ENCODE results near the gene SPZ1.
"Not testable (repeated sequence)": the region's sequence is repeated elsewhere in the genome, so short reads cannot be mapped to it uniquely, and the experiment has no call there.

SPZ1 gene

DNA sequence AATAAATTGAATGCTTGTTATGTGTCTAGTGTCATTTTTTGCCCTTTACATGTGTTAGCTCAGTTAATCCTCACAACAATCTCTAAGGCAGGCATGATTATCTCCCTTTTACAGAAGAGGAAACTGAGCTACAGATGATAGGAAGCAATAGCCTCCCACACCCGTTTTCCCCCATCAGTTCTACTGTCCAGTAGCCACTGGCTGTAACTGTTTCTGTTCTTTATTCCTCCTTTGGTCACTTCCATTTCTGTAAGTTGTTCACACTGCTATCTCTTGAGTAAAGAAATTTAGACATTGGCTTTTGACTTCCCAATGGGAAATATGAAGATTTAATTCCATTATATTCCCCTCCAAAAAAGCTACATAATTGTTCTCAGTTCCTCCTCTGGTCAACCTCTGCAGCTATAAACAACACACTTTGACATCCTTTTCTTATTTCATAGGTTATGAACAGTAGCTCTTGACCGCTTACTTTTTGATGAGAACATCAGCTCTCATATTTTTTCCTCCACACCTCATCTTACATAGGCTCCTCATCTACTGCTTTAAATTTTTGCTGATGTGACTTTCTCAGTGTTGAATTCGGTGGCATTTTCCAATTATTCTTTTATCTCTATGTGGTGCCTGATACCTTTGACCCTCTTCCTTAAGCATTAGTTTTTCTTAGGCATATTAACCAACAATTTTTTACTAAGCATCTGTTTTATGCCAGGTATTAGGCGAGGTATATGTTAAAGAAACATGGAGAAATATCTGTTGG is 21.4 kb downstream of the SPZ1 start:
- no peak for DNase-seq

DNA sequence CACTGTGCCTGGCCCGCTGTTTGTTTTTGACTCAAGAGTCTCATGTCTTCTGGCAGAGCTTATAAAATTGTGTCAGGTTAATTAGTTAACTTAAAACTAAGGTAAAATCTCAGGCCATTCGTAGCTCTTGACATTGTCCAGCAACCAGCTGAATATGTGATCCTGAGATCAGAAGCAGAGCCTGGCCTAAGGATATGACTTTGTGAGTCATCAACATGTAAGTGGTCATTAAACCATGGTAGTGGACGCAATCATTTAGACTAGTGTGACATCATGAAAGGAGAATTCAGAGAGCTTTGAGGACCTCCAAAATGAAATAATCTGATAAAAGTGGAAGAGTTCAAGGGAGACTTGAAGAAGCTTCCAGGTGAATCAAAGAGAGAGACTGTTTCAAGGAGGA is 23.3 kb downstream of the SPZ1 start:
- no peak for DNase-seq

DNA sequence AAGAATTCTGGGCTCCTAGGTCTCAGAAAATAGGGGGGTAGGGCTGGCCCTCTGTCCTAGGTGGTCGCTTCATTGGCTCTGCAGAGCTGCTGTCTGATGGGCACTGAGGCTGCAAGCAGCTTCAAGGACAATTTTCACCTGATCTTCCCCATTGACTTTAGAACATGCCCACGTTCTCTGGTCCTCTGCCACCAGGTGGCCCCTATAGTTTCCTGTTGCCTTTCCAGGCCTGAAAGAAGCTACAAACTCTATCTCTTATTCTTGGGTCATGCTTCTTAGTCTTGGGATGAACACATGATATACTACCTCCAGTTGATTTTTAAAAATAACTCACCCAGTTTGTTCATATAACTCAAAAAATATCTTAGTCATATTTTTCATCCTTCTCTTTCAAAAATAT is 26.3 kb downstream of the SPZ1 start:
- peak; percentile 18 for DNase-seq

DNA sequence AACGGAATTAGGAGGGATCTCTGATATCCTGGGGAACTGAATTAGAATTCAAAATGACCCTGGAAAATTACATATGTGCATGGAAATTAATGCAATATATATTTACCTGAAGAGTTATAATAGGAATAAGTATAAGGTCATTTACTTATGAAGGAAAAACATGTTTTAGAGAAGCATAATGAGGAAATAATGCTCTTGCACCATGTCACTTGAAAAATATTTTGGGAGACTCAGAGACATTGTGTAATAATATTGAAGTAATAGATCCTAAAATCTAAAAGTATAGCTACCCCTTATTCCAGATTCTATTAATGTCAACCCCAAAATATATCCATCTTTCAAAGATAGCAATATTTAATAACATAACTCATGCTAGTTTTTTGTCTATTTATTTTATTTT is 28.4 kb downstream of the SPZ1 start:
- DNase-seq = no peak

DNA sequence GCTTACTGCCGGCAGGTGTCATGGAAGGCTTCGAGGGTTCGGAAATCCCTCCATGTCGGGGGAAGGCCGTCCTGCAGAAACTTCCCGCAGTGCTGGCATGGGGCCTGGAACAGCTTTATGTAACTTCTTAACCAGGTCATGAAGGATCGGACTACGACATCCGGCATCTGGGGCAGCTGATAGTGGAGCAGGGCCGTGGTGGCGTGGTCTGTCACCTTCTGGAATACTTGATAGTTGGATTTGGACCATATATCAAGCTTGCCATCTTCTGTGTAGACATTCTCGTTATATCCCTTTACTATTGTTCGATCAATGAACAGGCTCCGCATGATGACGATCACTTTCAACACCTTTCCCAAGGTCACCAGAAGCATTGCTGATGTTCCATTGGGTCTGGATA is 31.2 kb downstream of the SPZ1 start:
- DNase-seq = not testable (repeated sequence)

DNA sequence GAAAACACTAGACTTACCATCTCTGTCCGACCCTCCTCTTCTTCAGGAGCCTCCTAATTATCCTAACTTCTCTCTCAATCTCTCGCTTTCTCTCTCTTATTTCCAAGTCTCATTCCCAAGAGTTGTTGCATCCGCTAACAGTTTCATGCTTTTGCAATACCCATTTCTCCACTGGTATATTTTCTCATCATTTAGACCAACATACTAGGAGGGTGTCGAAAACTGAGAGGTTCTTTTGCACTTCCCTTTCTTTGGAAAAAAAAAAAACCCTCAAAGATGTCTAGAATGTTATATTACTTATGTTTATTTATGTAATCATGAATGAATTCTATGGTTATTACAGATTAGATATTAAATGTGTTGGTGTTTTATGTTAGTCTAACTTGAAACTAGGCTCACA is 35.9 kb downstream of the SPZ1 start:
- DNase-seq = no peak

DNA sequence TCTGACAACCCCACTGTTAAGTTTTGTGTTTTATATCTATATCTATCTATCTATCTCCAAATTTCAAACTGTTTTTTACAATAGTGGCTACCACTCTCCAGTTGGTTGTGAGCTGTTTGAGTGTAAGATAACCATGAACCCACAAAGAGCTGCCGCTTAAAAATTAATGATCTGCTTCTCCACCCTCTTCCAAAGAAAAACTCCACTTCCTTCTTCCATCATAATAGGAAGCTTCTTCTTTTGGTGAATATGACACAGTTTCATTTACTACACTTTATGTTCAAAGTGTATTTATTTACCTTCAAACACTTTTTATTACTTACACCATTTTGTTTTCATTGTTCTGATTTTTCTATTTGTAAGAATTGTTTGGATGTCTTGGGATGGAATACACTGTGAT is 37.9 kb downstream of the SPZ1 start:
- DNase-seq = no peak

DNA sequence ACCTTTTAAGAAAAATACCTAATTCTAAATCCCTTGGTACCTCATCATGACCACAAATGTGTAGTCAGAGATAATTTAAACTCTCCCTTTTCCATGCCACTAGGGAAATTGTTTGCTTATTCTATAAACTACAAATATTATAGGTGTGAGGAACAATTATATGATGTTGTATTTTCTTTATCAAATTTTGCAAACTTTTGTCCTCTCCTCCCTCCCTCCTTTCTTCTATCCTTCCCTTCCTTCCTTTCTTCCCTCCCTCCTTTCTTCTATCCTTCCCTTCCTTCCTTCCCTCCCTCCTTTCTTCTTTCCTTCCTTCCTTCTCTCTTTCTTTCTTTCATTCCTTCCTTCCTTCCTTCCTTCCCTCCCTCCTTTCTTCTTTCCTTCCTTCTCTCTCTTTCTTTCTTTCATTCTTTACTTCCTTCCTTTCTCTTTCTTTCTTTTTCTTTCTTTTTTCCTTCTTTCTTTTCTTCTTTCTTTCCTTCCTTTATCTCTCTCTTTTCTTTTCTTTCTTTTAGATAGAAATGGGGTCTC is 41.2 kb downstream of the SPZ1 start:
- DNase-seq = no peak

DNA sequence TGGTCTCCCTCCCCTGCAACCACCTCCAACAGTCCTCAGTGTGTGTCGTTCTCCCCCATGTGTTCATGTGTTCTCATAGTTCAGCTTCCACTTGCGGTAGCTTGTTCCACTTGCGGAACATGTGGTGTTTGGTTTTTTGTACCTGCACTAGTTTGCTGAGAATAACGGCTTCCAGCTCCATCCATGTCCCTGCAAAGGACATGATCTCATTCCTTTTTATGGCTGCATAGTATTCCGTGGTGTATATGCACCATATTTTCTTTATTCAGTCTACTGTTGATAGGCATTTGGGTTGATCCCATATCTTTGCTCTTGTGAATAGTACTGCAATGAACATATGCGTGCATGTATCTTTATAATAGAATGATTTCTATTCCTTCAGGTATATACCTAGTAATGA is 45.1 kb downstream of the SPZ1 start:
- no peak for DNase-seq

DNA sequence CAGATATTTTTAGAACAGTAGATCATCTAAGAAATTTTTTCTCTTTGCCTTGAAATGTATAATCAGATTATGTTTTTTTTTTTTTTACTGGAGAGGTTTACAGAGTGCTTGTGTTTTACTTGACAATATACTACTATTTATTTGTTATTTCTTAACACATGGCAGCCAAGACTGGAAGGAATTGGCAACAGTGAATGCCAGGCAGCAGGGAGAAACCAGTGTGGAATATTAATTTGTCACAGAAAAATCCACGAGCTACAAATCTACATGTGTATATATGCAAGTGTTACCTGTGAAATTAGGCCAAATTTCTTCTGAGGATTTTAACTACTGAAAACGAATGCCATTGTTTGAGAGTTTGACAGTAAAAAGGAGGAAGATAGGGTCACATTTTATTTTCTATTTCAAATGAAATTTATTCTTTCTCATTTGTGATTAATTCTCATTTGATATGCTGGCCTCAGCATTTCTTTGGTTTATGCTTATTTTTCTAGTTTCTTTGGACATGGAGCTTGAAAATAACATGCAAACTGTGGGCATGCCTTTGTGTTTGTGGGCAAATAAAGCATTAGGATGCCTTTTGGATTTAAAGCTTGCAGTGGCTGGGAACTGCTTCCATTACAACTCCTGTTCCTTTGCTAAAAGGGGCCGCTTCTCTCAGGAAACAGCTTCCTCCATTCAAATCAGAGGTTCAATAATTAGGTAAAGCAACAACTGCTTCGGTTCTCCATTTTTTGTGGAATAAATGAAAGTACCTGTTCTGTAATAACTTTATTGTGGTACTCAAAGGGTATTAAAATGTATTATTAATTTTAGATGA is 49.1 kb downstream of the SPZ1 start:
- DNase-seq = no peak

DNA sequence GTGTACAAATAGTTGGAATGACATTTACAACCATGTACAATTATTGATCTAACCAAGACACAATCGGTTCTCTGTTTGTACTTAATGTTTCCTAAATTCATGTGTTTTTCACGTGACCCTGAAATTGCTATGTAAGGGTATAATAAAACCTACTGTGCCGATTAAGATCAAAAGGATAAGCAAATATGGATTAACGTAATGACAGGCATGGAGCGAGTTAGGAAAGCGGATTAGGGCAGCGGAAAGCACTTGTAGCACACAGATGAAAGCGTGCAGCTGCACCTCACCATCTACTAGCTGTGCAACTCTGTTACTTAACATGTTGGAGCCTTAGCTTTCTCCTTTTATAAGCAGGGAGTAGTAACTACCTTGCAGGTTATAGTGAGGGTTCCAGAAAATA is 49.7 kb downstream of the SPZ1 start:
- no peak for DNase-seq

DNA sequence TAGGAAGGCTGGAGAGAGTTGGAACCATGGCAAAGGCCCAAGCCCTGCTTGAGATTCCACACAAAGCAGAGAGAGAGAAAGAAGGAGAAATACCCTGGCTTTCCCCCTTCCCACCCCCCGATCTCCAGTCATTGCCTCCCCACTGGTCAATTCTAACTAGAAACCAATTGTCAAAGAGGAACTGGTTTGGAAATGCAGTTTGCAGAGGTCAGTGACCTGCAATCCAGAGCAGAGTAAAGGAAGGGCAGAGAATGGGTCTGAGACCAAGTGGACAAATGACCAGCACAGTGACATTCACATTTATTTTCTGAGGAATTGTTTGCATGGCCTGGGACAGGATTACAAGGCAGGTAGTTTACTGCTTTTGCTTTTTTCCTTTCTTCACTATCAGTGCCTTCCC is 50.6 kb downstream of the SPZ1 start:
- no peak for DNase-seq

Data from activated CD4-positive, alpha-beta T cell treated with anti-CD3 and anti-CD28 coated beads, Interleukin-2, amount 50 U/mL, for 16 hours (primary cell).